Neural cell (in vitro differentiated cells): Measurements from ENCODE around the gene IFI27. TPM values are rescaled to one million over a fixed set of nuclear protein-coding genes. Genes with fewer than 3 reads are reported as not detected.
"Not testable (repeated sequence)": the region's sequence is repeated elsewhere in the genome, so short reads cannot be mapped to it uniquely, and the experiment has no call there.

Experiments
- H2AFZ ChIP-seq: fragments of 200-600, 300-800 bp; sonication (generic), shearing (Covaris generic); 2 replicates; pipeline ENCODE4 v1.6.0; 2014; ENCODE audit warnings: low read depth, mild to moderate bottlenecking, antibody characterized with exemption, low read length, moderate library complexity
- H3F3A ChIP-seq: fragments of 200-600 bp; shearing (Covaris generic); 2 replicates; pipeline ENCODE4 v1.6.1; 2016; ENCODE audit warnings: mild to moderate bottlenecking, moderate library complexity, mixed read lengths, antibody characterized with exemption, low read length; ENCODE audit not compliant: insufficient read depth, poor library complexity, severe bottlenecking
- H3K27ac ChIP-seq: fragments of 200-600, 300-800 bp; sonication (generic), shearing (Covaris generic); 2 replicates; pipeline ENCODE4 v1.5.1; 2014; ENCODE audit warnings: mild to moderate bottlenecking, low read length, moderate library complexity
- H3K27me3 ChIP-seq: fragments of 300-800, 200-600 bp; sonication (generic), shearing (Covaris generic); 2 replicates; pipeline ENCODE4 v1.6.0; 2014; ENCODE audit warnings: mild to moderate bottlenecking, low read depth, low read length, moderate library complexity; ENCODE audit not compliant: insufficient read depth
- H3K36me3 ChIP-seq: fragments of 300-800, 200-600 bp; sonication (generic), shearing (Covaris generic); 2 replicates; pipeline ENCODE4 v1.5.1; 2014; ENCODE audit warnings: mild to moderate bottlenecking, antibody characterized with exemption, low read length, moderate library complexity; ENCODE audit not compliant: insufficient read depth
- H3K4me2 ChIP-seq: fragments of 300-800, 200-600 bp; sonication (generic), shearing (Covaris generic); 2 replicates; pipeline ENCODE4 v1.6.0; 2014; ENCODE audit warnings: mild to moderate bottlenecking, low read length
- H3K4me3 ChIP-seq: fragments of 300-800, 200-600 bp; sonication (generic), shearing (Covaris generic); 2 replicates; pipeline ENCODE4 v1.5.1; 2014; ENCODE audit warnings: mild to moderate bottlenecking, low read length, moderate library complexity
- H3K79me2 ChIP-seq: fragments of 200-600 bp; shearing (Covaris generic); replicated peaks from 2 replicates; pipeline ENCODE4 v1.6.0; 2014; ENCODE audit warnings: mild to moderate bottlenecking, low read length, moderate library complexity; ENCODE audit not compliant: insufficient read depth
- H3K9ac ChIP-seq: fragments of 300-800, 200-600 bp; sonication (generic), shearing (Covaris generic); 2 replicates; pipeline ENCODE4 v1.6.1; 2016; ENCODE audit warnings: mild to moderate bottlenecking, low read length, mixed read lengths
- H3K9me2 ChIP-seq: fragments of 200-600 bp; shearing (Covaris generic); 2 replicates; pipeline ENCODE4 v1.6.1; 2016; ENCODE audit warnings: mild to moderate bottlenecking, low read length, mixed read lengths; ENCODE audit not compliant: insufficient read depth
- H3K9me3 ChIP-seq: fragments of 200-600, 300-800 bp; sonication (generic), shearing (Covaris generic); 2 replicates; pipeline ENCODE4 v1.6.1; 2016; ENCODE audit warnings: mild to moderate bottlenecking, mixed run types, low read length, moderate library complexity, mixed read lengths
- H4K20me1 ChIP-seq: fragments of 200-600 bp; shearing (Covaris generic); 2 replicates; pipeline ENCODE4 v1.6.1; 2016; ENCODE audit warnings: mild to moderate bottlenecking, mixed run types; ENCODE audit not compliant: insufficient read depth
- EP300 ChIP-seq: fragments of 450-650 bp; conservative IDR thresholded peaks from 2 replicates; pipeline ENCODE4 v1.6.1; 2014; ENCODE audit warnings: antibody characterized with exemption, mild to moderate bottlenecking, moderate library complexity; ENCODE audit not compliant: poor library complexity, severe bottlenecking
- EZH2 ChIP-seq: fragments of 200-600, 300-800 bp; shearing (Covaris generic), sonication (generic); IDR thresholded peaks from 2 replicates; pipeline ENCODE4 v1.6.1; 2014; ENCODE audit warnings: antibody characterized with exemption, low read length, borderline replicate concordance, mild to moderate bottlenecking; ENCODE audit not compliant: insufficient read depth, poor library complexity, severe bottlenecking
- MXI1 ChIP-seq: fragments of 450-650 bp; conservative IDR thresholded peaks from 2 replicates; pipeline ENCODE4 v1.6.1; 2014; ENCODE audit warnings: antibody characterized with exemption, mild to moderate bottlenecking; ENCODE audit not compliant: poor library complexity, severe bottlenecking
- POLR2AphosphoS5 ChIP-seq: IDR thresholded peaks from 2 replicates; pipeline ENCODE4 v1.6.1; 2012
- RAD21 ChIP-seq: fragments of 450-650 bp; conservative IDR thresholded peaks from 2 replicates; pipeline ENCODE4 v1.6.1; 2014; ENCODE audit warnings: antibody characterized with exemption, mild to moderate bottlenecking, moderate library complexity
- SMC3 ChIP-seq: fragments of 450-650 bp; conservative IDR thresholded peaks from 2 replicates; pipeline ENCODE4 v1.6.1; 2014; ENCODE audit warnings: antibody characterized with exemption, mild to moderate bottlenecking, moderate library complexity; ENCODE audit not compliant: poor library complexity
- TAF1 ChIP-seq: IDR thresholded peaks from 2 replicates; pipeline ENCODE4 v1.6.1; 2012; ENCODE audit warnings: low read depth
- polyA plus RNA-seq: library from polyadenylated mRNA; depleted of rRNA; stranded (reverse); fragments of >200 nt; gene quantifications from 2 replicates; pipeline ENCODE4 v1.2.3, GENCODE V29; 2014
- TF ChIP-seq, protein P1 (sequence below): fragments of 450-650 bp; IDR thresholded peaks from 2 replicates; pipeline ENCODE4 v1.5.1; 2014; ENCODE audit warnings: antibody characterized with exemption, mild to moderate bottlenecking, moderate library complexity; ENCODE audit not compliant: poor library complexity, severe bottlenecking
- TF ChIP-seq, protein P2 (sequence below): IDR thresholded peaks from 2 replicates; pipeline ENCODE4 v1.6.1; 2012; ENCODE audit warnings: borderline replicate concordance

IFI27 gene
- polyA plus RNA-seq, 1 donor from 2014 or later: 2.2 TPM

DNA sequence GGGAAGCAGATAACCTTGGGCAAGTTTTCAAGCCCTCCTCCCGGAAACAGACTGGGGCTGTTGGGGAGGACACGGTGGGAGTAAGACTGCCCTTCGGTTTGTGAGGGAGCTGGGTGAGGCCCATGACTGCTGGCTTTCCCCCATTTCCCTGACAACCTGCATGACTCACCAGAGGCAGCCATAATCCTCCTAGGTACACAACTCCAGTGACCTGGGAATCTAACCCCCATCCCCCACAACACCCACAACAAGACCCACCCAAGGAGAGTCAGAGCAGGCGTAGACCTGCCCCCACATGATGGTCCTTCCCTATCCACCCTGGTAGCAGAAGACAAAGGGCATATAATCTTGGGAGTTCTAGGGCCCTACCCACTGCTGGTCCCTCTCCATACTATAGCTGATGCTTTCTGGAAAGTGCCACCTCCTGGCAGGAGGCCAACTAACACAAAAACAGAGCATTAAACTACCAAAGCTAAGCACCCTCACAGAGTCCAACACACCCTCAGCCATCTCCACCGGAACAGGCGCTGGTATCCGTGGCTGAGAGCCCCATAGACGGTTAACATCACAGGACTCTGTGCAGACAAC is 44.4 kb upstream of the IFI27 start:
- TF ChIP-seq MXI1 (no peak), SMC3 (no peak), EZH2 (no peak), RAD21 (no peak), POLR2AphosphoS5 (no peak), EP300 (no peak), TAF1 (no peak)
- TF ChIP-seq, protein P1, sequence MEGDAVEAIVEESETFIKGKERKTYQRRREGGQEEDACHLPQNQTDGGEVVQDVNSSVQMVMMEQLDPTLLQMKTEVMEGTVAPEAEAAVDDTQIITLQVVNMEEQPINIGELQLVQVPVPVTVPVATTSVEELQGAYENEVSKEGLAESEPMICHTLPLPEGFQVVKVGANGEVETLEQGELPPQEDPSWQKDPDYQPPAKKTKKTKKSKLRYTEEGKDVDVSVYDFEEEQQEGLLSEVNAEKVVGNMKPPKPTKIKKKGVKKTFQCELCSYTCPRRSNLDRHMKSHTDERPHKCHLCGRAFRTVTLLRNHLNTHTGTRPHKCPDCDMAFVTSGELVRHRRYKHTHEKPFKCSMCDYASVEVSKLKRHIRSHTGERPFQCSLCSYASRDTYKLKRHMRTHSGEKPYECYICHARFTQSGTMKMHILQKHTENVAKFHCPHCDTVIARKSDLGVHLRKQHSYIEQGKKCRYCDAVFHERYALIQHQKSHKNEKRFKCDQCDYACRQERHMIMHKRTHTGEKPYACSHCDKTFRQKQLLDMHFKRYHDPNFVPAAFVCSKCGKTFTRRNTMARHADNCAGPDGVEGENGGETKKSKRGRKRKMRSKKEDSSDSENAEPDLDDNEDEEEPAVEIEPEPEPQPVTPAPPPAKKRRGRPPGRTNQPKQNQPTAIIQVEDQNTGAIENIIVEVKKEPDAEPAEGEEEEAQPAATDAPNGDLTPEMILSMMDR: no peak
- TF ChIP-seq, protein P2, sequence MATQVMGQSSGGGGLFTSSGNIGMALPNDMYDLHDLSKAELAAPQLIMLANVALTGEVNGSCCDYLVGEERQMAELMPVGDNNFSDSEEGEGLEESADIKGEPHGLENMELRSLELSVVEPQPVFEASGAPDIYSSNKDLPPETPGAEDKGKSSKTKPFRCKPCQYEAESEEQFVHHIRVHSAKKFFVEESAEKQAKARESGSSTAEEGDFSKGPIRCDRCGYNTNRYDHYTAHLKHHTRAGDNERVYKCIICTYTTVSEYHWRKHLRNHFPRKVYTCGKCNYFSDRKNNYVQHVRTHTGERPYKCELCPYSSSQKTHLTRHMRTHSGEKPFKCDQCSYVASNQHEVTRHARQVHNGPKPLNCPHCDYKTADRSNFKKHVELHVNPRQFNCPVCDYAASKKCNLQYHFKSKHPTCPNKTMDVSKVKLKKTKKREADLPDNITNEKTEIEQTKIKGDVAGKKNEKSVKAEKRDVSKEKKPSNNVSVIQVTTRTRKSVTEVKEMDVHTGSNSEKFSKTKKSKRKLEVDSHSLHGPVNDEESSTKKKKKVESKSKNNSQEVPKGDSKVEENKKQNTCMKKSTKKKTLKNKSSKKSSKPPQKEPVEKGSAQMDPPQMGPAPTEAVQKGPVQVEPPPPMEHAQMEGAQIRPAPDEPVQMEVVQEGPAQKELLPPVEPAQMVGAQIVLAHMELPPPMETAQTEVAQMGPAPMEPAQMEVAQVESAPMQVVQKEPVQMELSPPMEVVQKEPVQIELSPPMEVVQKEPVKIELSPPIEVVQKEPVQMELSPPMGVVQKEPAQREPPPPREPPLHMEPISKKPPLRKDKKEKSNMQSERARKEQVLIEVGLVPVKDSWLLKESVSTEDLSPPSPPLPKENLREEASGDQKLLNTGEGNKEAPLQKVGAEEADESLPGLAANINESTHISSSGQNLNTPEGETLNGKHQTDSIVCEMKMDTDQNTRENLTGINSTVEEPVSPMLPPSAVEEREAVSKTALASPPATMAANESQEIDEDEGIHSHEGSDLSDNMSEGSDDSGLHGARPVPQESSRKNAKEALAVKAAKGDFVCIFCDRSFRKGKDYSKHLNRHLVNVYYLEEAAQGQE: no peak

DNA sequence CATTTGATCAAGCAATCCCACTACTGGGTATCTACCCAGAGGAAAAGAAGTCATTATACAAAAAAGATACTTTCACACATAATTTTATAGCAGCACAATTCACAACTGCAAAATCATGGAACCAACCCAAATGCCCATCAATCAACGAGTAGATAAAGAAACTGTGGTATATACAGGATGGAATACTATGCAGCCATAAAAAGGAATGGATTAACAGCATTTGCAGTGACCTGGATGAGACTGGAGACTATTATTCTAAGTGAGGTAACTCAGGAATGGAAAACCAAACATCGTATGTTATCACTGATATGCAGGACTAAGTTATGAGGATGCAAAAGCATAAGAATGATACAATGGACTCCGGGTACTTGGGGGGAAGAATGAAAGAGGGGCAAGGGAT is 38.5 kb upstream of the IFI27 start:
- H3K27me3 ChIP-seq, H3F3A ChIP-seq, H3K9ac ChIP-seq: not testable (repeated sequence)

More for the DNA sequence above, 44.4 kb upstream of the IFI27 start:
- Histone ChIP-seq H3K27ac (no peak overlapping the region), H3K36me3 (no peaks in the 10 kb centered on the region), H3K9ac (no peak overlapping the region), H4K20me1 (no peaks in the 10 kb centered on the region), H3K79me2 (peaks cover 45% of the 10 kb centered on the region), H3K4me3 (no peak overlapping the region), H3K4me2 (no peak overlapping the region), H3K27me3 (no peaks in the 10 kb centered on the region), H2AFZ (no peak overlapping the region), H3F3A (no peaks in the 10 kb centered on the region), H3K9me3 (no peaks in the 10 kb centered on the region), H3K9me2 (no peaks in the 10 kb centered on the region)

DNA sequence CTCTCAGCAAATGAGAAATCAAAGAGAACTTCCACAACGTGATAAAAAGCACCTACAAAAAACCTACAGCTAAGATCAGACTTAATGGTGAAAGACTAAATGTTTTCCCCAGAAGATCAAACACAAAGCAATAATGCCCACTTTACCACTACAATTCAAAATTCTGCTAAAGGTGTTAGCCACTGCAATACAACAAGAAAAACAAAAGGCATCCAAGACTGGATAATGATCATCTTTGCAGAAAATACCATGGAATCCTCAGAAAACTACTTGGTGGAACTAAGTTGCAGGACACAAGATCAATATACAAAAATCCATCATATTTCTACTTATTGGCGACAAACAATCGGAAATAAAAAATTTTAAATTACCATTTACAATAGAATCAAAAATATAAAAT is 36.0 kb upstream of the IFI27 start:
- no peak for TF ChIP-seq EP300
- no peak for TF ChIP-seq MXI1
- no peak overlapping the region for H3K27ac ChIP-seq
- H2AFZ ChIP-seq: no peak overlapping the region
- H3K9me3 ChIP-seq: no peaks in the 10 kb centered on the region
- no peaks in the 10 kb centered on the region for H4K20me1 ChIP-seq
- no peak overlapping the region for H3K4me2 ChIP-seq
- H3K36me3 ChIP-seq: peaks cover 15% of the 10 kb centered on the region
- no peaks in the 10 kb centered on the region for H3K9me2 ChIP-seq
- H3F3A ChIP-seq: no peaks in the 10 kb centered on the region
- H3K79me2 ChIP-seq: peaks cover 86% of the 10 kb centered on the region
- H3K27me3 ChIP-seq: no peaks in the 10 kb centered on the region
- H3K9ac ChIP-seq: no peak overlapping the region
- H3K4me3 ChIP-seq: peak overlapping the region; percentile 91

More for the DNA sequence above, 38.5 kb upstream of the IFI27 start:
- H3K79me2 ChIP-seq: peaks cover 74% of the 10 kb centered on the region
- H3K4me2 ChIP-seq, H3K36me3 ChIP-seq, H4K20me1 ChIP-seq, H2AFZ ChIP-seq, H3K4me3 ChIP-seq, H3K9me2 ChIP-seq, H3K9me3 ChIP-seq, H3K27ac ChIP-seq: not testable (repeated sequence)
